Activated CD8-positive, alpha-beta T cell treated with anti-CD3 and anti-CD28 coated beads, Interleukin-2, amount 10 ng/mL, durations not matched to agents 7 days and 5 days (primary cell): ENCODE measurements around the gene PRF1. TPM values are rescaled to one million over a fixed set of nuclear protein-coding genes. Genes with fewer than 3 reads are reported as not detected.

Experiments
- ATAC-seq: fragments of 150-1000 bp; cut with Tn5 transposase; one replicate; pipeline ENCODE4 v1.10.0; 2021; ENCODE audit warnings: moderate library complexity
- CTCF ChIA-PET: fragments of 350-600 bp; sonication (Branson Sonifier 250); formaldehyde crosslinking; loops from one replicate; lab custom pipeline; 2021; ENCODE audit warnings: antibody characterized with exemption; lab: Charles Lee
- POLR2A ChIA-PET: fragments of 350-600 bp; sonication (Branson Sonifier 250); formaldehyde crosslinking; loops from one replicate; lab custom pipeline; 2021; ENCODE audit warnings: antibody characterized with exemption; lab: Charles Lee
- DNase-seq: peaks from one replicate; pipeline ENCODE4 v3.0.0-alpha.2; 2020
- H3K27ac Mint-ChIP-seq: one replicate; pipeline ENCODE4 v1.8.0; 2021; ENCODE audit warnings: mild to moderate bottlenecking, mixed read lengths
- H3K27me3 Mint-ChIP-seq: one replicate; pipeline ENCODE4 v1.8.0; 2021; ENCODE audit warnings: low read depth, mixed read lengths
- H3K36me3 Mint-ChIP-seq: one replicate; pipeline ENCODE4 v1.8.0; 2021; ENCODE audit warnings: low read depth, mixed read lengths
- H3K4me1 Mint-ChIP-seq: one replicate; pipeline ENCODE4 v1.8.0; 2021; ENCODE audit warnings: low read depth, mixed read lengths
- H3K4me3 Mint-ChIP-seq: one replicate; pipeline ENCODE4 v1.8.0; 2021; ENCODE audit warnings: mild to moderate bottlenecking, mixed read lengths
- H3K9me3 Mint-ChIP-seq: one replicate; pipeline ENCODE4 v1.8.0; 2022; ENCODE audit warnings: mixed read lengths; ENCODE audit not compliant: insufficient read depth
- total RNA-seq, 2 experiments: library from RNA; stranded (reverse); gene quantifications; one replicate each; pipeline ENCODE4 v1.2.3, GENCODE V29; 2021

PRF1 gene
- total RNA-seq, 2 experiments from 2014 or later: 265 to 272 TPM

DNA sequence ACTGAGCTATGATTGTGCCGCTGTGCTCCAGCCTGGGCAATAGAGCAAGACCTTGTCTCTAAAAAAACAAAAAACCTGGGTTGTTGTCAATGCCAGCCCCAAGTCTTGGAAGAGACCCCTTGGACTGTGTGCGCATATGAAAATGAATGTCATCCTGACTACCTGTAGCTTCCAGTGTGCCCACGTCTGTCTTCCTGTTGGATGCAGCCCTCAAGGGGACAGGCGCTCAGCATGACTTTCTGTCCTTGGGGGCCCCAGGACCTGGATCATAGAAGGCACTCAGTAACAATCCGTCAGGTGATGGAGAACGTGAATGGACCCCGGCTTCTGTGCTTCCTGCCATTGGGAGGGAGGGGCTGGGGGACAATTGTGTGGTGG lies 9.0 kb downstream of the PRF1 start:
- H3K27ac Mint-ChIP-seq: peak overlapping the region; percentile 53
- peaks cover 3% of the 10 kb centered on the region for H3K27me3 Mint-ChIP-seq
- no peak for ATAC-seq
- H3K36me3 Mint-ChIP-seq: peaks cover 37% of the 10 kb centered on the region
- no peak for DNase-seq
- H3K9me3 Mint-ChIP-seq: no peaks in the 10 kb centered on the region
- POLR2A ChIA-PET: interaction anchor here (2.0 to 2.3 kb wide), 2 partner anchors 9 to 34 kb away, joined by 8 to 11 read pairs; partner anchors contain the start of gene PRF1
- H3K4me3 Mint-ChIP-seq: no peak overlapping the region
- CTCF ChIA-PET: interaction anchor here (1.1 to 4.1 kb wide), 4 partner anchors 17 to 35 kb away, joined by 3 to 22 read pairs (median 4); no protein-coding TSS in a partner anchor
- peaks cover 80% of the 10 kb centered on the region for H3K4me1 Mint-ChIP-seq

DNA sequence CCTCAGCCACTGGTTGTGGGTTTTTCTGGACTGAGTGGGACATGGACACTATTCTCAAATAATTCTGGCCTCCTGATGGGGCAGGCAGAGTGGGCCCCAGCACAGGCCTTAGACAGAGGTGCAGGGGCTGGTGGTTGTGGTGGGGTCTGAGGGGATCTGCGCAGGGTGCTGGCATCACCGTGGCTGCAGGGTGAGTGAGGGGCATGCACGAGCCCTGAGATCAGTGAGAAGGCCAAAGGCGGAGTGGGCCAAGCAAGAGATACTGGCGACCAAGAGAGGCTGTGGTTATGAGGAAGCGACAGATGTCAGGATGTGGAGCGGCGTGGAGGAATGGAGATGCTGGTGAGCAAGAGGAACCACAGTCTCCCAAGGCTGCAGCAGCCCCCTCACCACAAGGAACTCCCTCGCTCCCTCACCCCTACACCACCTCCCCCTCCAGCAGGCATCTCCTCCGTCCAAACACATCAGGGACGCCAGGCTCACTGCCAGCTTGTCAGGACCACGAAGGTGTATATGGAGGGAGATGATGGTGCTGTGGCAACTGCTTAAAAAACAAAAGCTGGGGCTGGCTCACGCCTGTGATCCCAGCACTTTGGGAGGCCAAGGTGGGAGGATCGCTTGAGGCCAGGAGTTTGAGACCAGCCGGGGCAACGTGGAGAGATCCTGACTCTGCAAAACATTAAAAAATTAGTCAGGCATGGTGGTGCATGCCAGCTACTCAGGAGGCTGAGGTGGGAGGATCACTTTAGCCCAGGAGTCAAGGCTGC lies 9.6 kb downstream of the PRF1 start:
- CTCF ChIA-PET: interaction anchor here (1.5 to 4.1 kb wide), 2 partner anchors 27 to 34 kb away, joined by 4 to 22 read pairs; no protein-coding TSS in a partner anchor
- peaks cover 33% of the 10 kb centered on the region for H3K36me3 Mint-ChIP-seq
- DNase-seq (no peak), ATAC-seq (peak; percentile 13)
- no peaks in the 10 kb centered on the region for H3K9me3 Mint-ChIP-seq
- H3K27me3 Mint-ChIP-seq: peaks cover 5% of the 10 kb centered on the region
- peak overlapping the region; percentile 21 for H3K27ac Mint-ChIP-seq
- POLR2A ChIA-PET: interaction anchor here (1.1 to 2.3 kb wide), 4 partner anchors 10 to 34 kb away, joined by 3 to 11 read pairs (median 6); partner anchors contain the start of gene PRF1
- H3K4me3 Mint-ChIP-seq: no peak overlapping the region
- H3K4me1 Mint-ChIP-seq: peaks cover 81% of the 10 kb centered on the region

- H3K36me3 Mint-ChIP-seq: peaks cover 26% of the 10 kb centered on the region
- ChIA-PET CTCF (interaction anchor here (1.0 to 4.1 kb wide), 3 partner anchors 27 to 34 kb away, joined by 3 to 22 read pairs (median 4); no protein-coding TSS in a partner anchor), POLR2A (interaction anchor here (1.1 to 2.3 kb wide), 5 partner anchors 10 to 33 kb away, joined by 3 to 11 read pairs (median 5); partner anchors contain the start of gene PRF1)
- H3K9me3 Mint-ChIP-seq: no peaks in the 10 kb centered on the region
- peaks cover 7% of the 10 kb centered on the region for H3K27me3 Mint-ChIP-seq
- ATAC-seq (no peak), DNase-seq (no peak)
- peaks cover 74% of the 10 kb centered on the region for H3K4me1 Mint-ChIP-seq
- no peak overlapping the region for H3K4me3 Mint-ChIP-seq
- H3K27ac Mint-ChIP-seq: peak overlapping the region; percentile 73
Measured at GRCh38 chr10:70592186-70592735, 10.3 kb downstream of the PRF1 start.

DNA sequence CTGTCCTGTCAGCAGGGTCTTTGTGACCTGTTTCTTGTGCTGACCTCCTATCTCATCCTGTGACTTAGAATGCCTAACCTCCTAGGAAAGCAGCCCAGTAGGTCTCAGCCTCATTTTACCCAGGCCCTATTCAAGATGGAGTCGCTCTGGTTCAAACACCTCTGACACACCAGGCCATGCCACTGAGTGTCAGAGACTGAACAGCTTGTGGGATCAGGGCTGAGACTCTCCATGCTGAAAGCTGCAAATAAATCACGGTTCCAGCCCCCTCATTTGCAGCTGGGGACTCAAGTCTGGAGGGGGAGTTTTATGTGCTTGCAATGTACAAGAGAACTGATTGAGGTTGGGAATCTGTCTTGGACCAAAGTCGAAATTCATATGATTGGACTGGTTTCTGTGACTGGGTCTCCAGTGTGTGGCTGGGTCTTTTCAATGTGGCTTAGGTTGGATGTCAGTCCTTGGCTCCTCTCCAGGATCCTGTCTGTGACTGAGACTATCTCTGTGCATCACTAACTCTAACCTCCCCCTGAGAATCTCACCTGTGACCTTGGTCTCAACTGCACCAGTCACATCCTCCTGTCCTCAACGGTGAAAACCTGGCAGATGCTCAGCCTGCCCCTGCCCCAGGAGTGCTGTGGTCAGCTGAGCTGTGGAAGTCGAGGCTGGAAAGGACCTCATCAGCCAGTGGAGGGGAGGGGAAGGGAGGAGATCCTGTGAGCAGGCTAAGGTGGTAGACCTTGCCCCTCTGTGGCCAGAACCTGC lies 11.7 kb downstream of the PRF1 start:
- CTCF ChIA-PET: interaction anchor here (0.8 to 1.1 kb wide), 3 partner anchors 11 to 32 kb away, joined by 3 to 4 read pairs (median 4); no protein-coding TSS in a partner anchor
- peaks cover 60% of the 10 kb centered on the region for H3K4me1 Mint-ChIP-seq
- H3K27ac Mint-ChIP-seq: no peak overlapping the region
- ATAC-seq: no peak
- peaks cover 7% of the 10 kb centered on the region for H3K27me3 Mint-ChIP-seq
- H3K9me3 Mint-ChIP-seq: no peaks in the 10 kb centered on the region
- no peak for DNase-seq
- peaks cover 12% of the 10 kb centered on the region for H3K36me3 Mint-ChIP-seq
- no peak overlapping the region for H3K4me3 Mint-ChIP-seq
- POLR2A ChIA-PET: interaction anchor here (0.7 to 1.6 kb wide), 2 partner anchors 11 to 15 kb away, joined by 3 to 5 read pairs; no protein-coding TSS in a partner anchor

DNA sequence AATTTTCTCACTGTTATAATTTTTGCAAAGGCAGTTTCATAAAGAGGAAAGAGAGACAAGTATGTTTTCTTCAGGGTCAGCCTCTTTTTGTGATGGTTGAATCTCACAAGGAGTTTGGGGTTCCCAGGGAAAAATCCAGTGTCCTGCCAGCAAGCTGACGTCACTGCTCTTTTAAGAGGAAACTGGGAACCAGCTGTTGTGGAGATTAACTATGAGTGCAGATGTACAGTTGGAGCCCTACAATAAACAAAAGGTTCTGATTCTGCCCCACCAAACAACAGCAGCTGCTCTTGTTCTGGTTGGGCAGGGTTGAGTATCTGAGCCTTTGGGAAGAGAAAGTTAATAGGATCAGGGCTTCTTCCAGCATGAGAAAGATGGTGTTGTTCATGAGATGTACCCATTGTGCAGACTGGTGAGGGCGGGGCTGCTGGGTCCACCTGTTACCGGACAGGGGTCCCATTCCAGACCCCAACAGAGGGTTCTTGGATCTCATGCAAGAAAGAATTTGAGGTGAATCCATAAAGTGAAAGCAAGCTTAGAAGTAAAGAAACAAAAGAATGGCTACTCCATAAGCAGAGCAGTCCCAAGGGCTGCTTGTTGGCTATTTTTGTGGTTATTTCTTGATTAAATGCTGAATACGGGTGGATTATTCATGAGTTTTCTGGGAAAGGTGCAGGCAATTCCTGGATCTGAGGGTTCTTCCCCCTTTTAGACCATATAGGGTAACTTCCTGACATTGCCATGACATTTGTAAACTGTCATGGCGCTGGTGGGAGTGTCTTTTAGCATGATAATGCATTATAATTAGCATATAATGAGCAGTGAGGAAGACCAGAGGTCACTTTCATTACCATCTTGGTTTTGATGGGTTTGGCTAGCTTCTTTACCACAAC lies 12.5 kb downstream of the PRF1 start:
- CTCF ChIA-PET: interaction anchor here (0.8 to 1.1 kb wide), 3 partner anchors 12 to 31 kb away, joined by 3 to 4 read pairs (median 4); no protein-coding TSS in a partner anchor
- POLR2A ChIA-PET: interaction anchor here (0.7 kb wide), 1 partner anchor 11 kb away, joined by 3 read pairs; no protein-coding TSS in a partner anchor
- H3K27me3 Mint-ChIP-seq: peaks cover 7% of the 10 kb centered on the region
- no peaks in the 10 kb centered on the region for H3K9me3 Mint-ChIP-seq
- DNase-seq (no peak), ATAC-seq (no peak)
- peaks cover 6% of the 10 kb centered on the region for H3K36me3 Mint-ChIP-seq
- H3K4me1 Mint-ChIP-seq: peaks cover 56% of the 10 kb centered on the region
- no peak overlapping the region for H3K27ac Mint-ChIP-seq
- no peak overlapping the region for H3K4me3 Mint-ChIP-seq

DNA sequence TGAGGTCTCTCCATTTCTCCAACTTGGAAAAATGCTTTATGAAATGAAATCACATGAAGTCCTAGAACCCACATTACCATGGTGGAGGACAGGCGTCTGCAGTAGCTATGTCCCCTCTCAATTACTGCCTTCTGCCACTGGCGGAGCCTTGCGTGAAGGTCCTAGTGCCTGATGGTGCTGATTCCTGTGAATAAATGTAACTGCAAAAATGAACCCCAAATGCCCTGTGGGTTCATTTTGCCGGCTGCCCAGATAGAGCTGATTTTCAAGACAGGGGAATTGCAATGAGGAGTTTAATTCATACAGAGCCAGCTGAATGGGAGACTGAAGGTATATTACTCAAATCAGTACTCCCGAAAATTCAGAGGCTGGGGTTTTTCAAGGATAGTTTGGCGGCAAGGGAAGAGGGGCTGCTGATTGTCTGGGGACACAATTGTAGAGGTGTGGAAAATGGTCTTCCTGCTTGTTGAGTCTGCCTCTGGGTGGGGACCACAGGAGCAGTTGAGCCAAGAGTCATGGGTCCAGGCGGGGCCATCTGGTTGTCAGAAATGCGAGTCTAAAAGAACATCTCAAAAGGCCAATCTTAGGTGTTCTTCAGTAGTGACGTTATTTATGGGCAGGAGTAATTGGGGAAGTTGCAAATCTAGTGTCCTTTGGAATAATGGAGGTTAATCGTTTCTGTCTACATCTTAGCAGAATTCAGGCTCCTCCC lies 13.5 kb downstream of the PRF1 start:
- DNase-seq (no peak), ATAC-seq (no peak)
- POLR2A ChIA-PET: interaction anchor here (0.8 kb wide), 1 partner anchor 11 kb away, joined by 3 read pairs; no protein-coding TSS in a partner anchor
- no peak overlapping the region for H3K27ac Mint-ChIP-seq
- H3K9me3 Mint-ChIP-seq: no peaks in the 10 kb centered on the region
- no peak overlapping the region for H3K4me3 Mint-ChIP-seq
- peaks cover 3% of the 10 kb centered on the region for H3K36me3 Mint-ChIP-seq
- CTCF ChIA-PET: interaction anchor here (1.0 to 2.3 kb wide), 3 partner anchors 8 to 29 kb away, joined by 3 to 8 read pairs (median 4); no protein-coding TSS in a partner anchor
- peaks cover 48% of the 10 kb centered on the region for H3K4me1 Mint-ChIP-seq
- peaks cover 7% of the 10 kb centered on the region for H3K27me3 Mint-ChIP-seq

DNA sequence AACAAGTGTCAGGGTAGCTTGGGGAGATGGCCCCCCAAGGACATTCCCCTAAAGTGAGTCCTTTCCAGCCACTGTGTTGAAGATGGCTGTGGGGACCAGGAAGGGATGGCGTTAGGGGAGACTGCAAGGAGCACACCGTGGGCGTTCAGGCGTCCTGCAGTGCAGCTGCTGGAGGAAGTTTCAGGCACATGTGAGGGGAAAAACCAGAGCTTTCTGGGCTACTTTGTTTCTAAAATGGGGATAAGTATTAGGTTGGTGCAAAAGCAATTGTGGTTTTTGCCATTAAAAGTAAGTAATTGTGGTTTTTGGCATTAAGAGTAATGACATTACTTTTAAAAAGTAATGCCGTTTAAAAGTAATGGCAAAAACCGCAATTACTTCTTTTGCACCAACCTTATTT lies 14.3 kb downstream of the PRF1 start:
- Mint-ChIP-seq H3K27me3 (peaks cover 7% of the 10 kb centered on the region), H3K27ac (no peak overlapping the region), H3K4me3 (no peak overlapping the region), H3K4me1 (peaks cover 40% of the 10 kb centered on the region), H3K9me3 (no peaks in the 10 kb centered on the region), H3K36me3 (peaks cover 3% of the 10 kb centered on the region)
- POLR2A ChIA-PET: interaction anchor here (0.6 to 0.8 kb wide), 2 partner anchors 10 to 13 kb away, joined by 3 read pairs; no protein-coding TSS in a partner anchor
- no peak for ATAC-seq
- CTCF ChIA-PET: interaction anchor here (1.0 to 2.3 kb wide), 3 partner anchors 9 to 29 kb away, joined by 3 to 8 read pairs (median 4); no protein-coding TSS in a partner anchor
- DNase-seq: no peak

DNA sequence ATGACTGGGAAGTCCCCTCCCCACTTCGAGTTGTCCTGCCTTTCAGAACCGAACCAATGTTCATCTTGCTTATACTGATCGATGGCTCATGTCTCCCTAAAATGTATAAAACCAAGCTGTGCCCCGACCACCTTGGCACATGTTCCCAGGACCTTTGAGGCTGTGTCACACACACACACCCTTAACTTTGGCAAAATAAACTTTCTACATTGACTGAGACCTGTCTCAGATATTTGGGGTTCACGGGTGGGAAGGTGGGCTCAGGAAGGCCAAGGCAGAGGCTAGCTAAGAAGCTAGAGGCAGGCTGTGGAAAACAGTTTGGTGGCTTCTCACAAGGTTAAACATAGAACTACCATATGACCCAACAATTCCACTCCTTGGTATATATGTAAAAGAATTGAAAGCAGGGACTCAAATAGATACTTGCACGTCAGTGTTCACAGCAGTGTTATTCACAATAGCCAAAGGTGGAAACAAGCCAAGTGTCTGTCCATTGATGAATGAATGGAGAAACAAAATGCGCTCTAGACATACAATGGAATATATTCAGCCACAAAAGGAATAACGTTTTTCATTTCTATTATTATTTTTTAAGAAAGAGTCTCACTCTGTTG lies 15.4 kb downstream of the PRF1 start:
- peaks cover 7% of the 10 kb centered on the region for H3K27me3 Mint-ChIP-seq

DNA sequence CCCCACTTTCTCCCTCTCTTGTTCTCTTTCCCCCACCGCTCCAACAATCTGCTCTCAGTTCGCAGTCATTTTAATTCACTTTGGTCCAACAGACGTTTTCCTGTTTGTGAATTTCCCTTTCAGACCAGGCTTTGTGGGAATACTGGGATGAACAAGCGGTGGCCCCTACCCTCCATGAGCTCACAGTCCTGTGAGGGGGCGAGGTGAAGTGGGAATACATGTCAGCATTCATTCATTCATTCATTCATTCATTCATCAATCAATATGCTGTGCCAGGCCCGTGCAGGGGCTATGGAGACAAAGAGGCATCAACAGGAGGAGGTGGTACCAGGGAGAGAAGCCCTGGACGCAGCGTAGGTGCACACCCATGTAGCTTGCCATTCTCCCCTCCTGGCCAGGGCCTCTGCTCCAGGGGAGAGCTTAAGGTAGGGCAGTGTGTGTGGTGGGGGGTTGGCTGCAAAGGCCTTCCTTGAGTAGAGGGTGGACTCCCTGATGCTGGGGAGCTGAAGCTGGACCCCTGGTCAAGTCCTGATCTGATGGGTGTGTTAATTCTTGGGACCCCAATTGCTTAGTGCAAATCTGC lies 16.1 kb downstream of the PRF1 start:
- Mint-ChIP-seq H3K27ac (no peak overlapping the region), H3K4me3 (no peak overlapping the region), H3K36me3 (peaks cover 2% of the 10 kb centered on the region), H3K27me3 (peaks cover 7% of the 10 kb centered on the region), H3K4me1 (peaks cover 26% of the 10 kb centered on the region), H3K9me3 (peaks cover 2% of the 10 kb centered on the region)
- DNase-seq: no peak
- ChIA-PET CTCF (no interaction called here), POLR2A (no interaction called here)
- ATAC-seq: no peak

More for the DNA sequence above, 15.4 kb downstream of the PRF1 start:
- no peak for DNase-seq
- Mint-ChIP-seq H3K36me3 (no peaks in the 10 kb centered on the region), H3K4me1 (peaks cover 29% of the 10 kb centered on the region), H3K9me3 (no peaks in the 10 kb centered on the region), H3K4me3 (no peak overlapping the region), H3K27ac (no peak overlapping the region)
- ATAC-seq: no peak
- POLR2A ChIA-PET: interaction anchor here (1.0 kb wide), 1 partner anchor 11 kb away, joined by 3 read pairs; no protein-coding TSS in a partner anchor
- CTCF ChIA-PET: interaction anchor here (2.3 kb wide), 1 partner anchor 28 kb away, joined by 8 read pairs; no protein-coding TSS in a partner anchor
